K562 (cell line): Measurements from ENCODE around the gene SYNJ2. TPM values are rescaled to one million over a fixed set of nuclear protein-coding genes. Genes with fewer than 3 reads are reported as not detected.
A peak's percentile ranks its signal among the peaks of the same experiment; 100 is the strongest.

Experiments used
- BCLAF1 ChIP-seq, 2 experiments: fragments of 450-650 bp in 1 of 2; IDR thresholded peaks; 2 replicates each; pipeline ENCODE4 v1.6.1; 2011 to 2017; ENCODE audit warnings: low read depth in 2 of 2, antibody characterized with exemption in 1 of 2, borderline replicate concordance in 1 of 2, low read length in 1 of 2, mild to moderate bottlenecking in 1 of 2, mixed read lengths in 1 of 2; ENCODE audit not compliant: control insufficient read depth in 1 of 2
- CBFA2T3 ChIP-seq: fragments of 450-650 bp; IDR thresholded peaks from 2 replicates; pipeline ENCODE4 v1.6.1; 2017
- DNMT1 ChIP-seq: fragments of 450-650 bp; IDR thresholded peaks from 2 replicates; pipeline ENCODE4 v1.6.1; 2016; ENCODE audit warnings: antibody characterized with exemption, mild to moderate bottlenecking
- MEF2D ChIP-seq: conservative IDR thresholded peaks from 2 replicates; pipeline ENCODE4 v1.6.1; 2016; ENCODE audit warnings: low read depth, missing genetic modification characterization, missing compliant biosample characterization
- ZBTB17 ChIP-seq: fragments of 450-650 bp; formaldehyde crosslinking; IDR thresholded peaks from 2 replicates; pipeline ENCODE4 v1.4.0; 2020; ENCODE audit warnings: mild to moderate bottlenecking
- ZBTB26 ChIP-seq: fragments of 450-650 bp; formaldehyde crosslinking; IDR thresholded peaks from 2 replicates; pipeline ENCODE4 v1.4.0; 2022; ENCODE audit warnings: missing genetic modification characterization
- ZNF780A ChIP-seq: fragments of 250-450 bp; sonication (Bioruptor Pico); IDR thresholded peaks from 2 replicates; pipeline ENCODE4 v1.5.0; 2021; ENCODE audit warnings: mild to moderate bottlenecking
- polyA plus RNA-seq, 8 experiments: library from polyadenylated mRNA; depleted of rRNA in 4 of 8; stranded (reverse) in 5 of 8; unstranded in 3 of 8; fragments of >200 nt; fragmentation: Nextera tagmentation in 2 of 8; fragmentation: Illumina TruSeq in 1 of 8; extraction: Ambion mirVana in 2 of 8; extraction: Trizol in 1 of 8; gene quantifications; 2 replicates each; pipeline versions ENCODE4 v1.2.1 to v1.2.3, GENCODE V29; 2011 to 2014; ENCODE audit warnings: inconsistent platforms in 1 of 8, missing spikeins in 1 of 8
- total RNA-seq, 7 experiments: library from RNA; depleted of rRNA in 6 of 7; stranded (reverse); fragments of >200 nt in 6 of 7; fragmentation: Illumina TruSeq in 2 of 7; extraction: Trizol in 2 of 7; gene quantifications; 2 replicates each; pipeline versions ENCODE4 v1.2.1 to v1.2.3, GENCODE V29; 2011 to 2021; ENCODE audit warnings: low replicate concordance in 1 of 7
- TF ChIP-seq, protein P1 (sequence below), 2 experiments: fragments of 450-650 bp in 1 of 2; sonication (generic) in 1 of 2; formaldehyde crosslinking in 1 of 2; IDR thresholded peaks; 2 replicates each; pipeline versions ENCODE4 v1.7.1 to v1.9.0; 2016 to 2022; ENCODE audit warnings: inconsistent platforms in 1 of 2, mild to moderate bottlenecking in 1 of 2, missing genetic modification reagents in 1 of 2
- TF ChIP-seq, protein P2 (sequence below): fragments of 250-450 bp; sonication (Bioruptor Pico); IDR thresholded peaks from 2 replicates; pipeline ENCODE4 v1.8.0; 2022; ENCODE audit warnings: moderate library complexity, mild to moderate bottlenecking, inconsistent platforms

Gene SYNJ2
- total and polyA plus RNA-seq, 9 of the 15 experiments (the other 6 are each of a cell fraction or from before 2014, with no cell fraction given): 3.0 to 27.7 (median 17.8) TPM

DNA sequence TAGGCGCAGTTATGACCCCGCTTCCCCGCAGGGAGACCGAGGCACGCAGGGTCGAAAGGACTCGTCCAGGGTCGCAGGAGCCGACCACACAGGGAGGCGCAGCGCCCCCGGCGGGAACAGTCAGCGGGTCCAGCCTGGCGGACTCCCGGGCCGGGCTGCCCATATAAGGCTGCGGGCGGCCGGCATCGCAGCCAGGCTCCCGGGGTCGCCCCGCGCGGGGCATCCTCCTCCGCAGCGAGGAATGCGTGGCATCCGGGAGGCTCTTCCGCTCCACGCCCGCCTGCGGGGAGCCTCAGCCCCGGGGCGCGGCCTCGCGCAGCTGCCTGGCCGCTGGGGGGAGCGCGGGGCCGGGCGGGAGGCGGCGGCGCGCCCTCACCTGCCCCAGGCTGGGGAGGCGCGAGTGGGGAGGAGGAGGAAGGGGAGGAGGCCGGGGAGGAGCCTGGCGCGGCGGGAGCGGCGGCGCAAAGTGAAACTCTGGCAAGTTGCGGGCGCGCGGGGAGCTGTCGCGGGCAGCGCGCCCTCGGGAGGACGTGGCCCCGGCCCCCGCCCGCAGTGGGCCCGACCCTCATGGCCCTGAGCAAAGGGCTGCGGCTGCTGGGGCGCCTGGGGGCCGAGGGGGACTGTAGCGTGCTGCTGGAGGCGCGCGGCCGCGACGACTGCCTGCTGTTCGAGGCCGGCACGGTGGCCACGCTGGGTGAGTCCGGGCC, at the start of gene SYNJ2 (continued):
- TF ChIP-seq BCLAF1 (IDR thresholded peaks at IDR 0.05; ENCODE audit: borderline replicate concordance in 1 of 2, control insufficient read depth in 1 of 2, low read depth in 2 of 2, low read length in 1 of 2) (no peak), CBFA2T3 (no peak), MEF2D (no peak), ZBTB26 (CRISPR knock-in tag) (no peak), DNMT1 (no peak), ZBTB17 (CRISPR knock-in tag) (peak; percentile 59; the same call in 1 of the 2 replicates), ZNF780A (CRISPR knock-in tag) (no peak)
- TF ChIP-seq, protein P1, sequence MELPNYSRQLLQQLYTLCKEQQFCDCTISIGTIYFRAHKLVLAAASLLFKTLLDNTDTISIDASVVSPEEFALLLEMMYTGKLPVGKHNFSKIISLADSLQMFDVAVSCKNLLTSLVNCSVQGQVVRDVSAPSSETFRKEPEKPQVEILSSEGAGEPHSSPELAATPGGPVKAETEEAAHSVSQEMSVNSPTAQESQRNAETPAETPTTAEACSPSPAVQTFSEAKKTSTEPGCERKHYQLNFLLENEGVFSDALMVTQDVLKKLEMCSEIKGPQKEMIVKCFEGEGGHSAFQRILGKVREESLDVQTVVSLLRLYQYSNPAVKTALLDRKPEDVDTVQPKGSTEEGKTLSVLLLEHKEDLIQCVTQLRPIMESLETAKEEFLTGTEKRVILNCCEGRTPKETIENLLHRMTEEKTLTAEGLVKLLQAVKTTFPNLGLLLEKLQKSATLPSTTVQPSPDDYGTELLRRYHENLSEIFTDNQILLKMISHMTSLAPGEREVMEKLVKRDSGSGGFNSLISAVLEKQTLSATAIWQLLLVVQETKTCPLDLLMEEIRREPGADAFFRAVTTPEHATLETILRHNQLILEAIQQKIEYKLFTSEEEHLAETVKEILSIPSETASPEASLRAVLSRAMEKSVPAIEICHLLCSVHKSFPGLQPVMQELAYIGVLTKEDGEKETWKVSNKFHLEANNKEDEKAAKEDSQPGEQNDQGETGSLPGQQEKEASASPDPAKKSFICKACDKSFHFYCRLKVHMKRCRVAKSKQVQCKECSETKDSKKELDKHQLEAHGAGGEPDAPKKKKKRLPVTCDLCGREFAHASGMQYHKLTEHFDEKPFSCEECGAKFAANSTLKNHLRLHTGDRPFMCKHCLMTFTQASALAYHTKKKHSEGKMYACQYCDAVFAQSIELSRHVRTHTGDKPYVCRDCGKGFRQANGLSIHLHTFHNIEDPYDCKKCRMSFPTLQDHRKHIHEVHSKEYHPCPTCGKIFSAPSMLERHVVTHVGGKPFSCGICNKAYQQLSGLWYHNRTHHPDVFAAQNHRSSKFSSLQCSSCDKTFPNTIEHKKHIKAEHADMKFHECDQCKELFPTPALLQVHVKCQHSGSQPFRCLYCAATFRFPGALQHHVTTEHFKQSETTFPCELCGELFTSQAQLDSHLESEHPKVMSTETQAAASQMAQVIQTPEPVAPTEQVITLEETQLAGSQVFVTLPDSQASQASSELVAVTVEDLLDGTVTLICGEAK (IDR thresholded peaks at IDR 0.05): no peak
- TF ChIP-seq, protein P1 (CRISPR knock-in tag; IDR thresholded peaks at IDR 0.05): no peak
- TF ChIP-seq, protein P2, sequence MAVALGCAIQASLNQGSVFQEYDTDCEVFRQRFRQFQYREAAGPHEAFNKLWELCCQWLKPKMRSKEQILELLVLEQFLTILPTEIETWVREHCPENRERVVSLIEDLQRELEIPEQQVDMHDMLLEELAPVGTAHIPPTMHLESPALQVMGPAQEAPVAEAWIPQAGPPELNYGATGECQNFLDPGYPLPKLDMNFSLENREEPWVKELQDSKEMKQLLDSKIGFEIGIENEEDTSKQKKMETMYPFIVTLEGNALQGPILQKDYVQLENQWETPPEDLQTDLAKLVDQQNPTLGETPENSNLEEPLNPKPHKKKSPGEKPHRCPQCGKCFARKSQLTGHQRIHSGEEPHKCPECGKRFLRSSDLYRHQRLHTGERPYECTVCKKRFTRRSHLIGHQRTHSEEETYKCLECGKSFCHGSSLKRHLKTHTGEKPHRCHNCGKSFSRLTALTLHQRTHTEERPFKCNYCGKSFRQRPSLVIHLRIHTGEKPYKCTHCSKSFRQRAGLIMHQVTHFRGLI (CRISPR knock-in tag): no peak
